GM04504 (cell line): ENCODE results near the gene MRPL36.
A peak's percentile ranks its signal among the peaks of the same experiment; 100 is the strongest.
"Not testable (repeated sequence)": the region's sequence is repeated elsewhere in the genome, so short reads cannot be mapped to it uniquely, and the experiment has no call there.

ENCODE experiments used
- DNase-seq: peaks from one replicate; pipeline ENCODE4 v3.0.0-alpha.2; 2012; ENCODE audit warnings: low read depth

Gene MRPL36

DNA sequence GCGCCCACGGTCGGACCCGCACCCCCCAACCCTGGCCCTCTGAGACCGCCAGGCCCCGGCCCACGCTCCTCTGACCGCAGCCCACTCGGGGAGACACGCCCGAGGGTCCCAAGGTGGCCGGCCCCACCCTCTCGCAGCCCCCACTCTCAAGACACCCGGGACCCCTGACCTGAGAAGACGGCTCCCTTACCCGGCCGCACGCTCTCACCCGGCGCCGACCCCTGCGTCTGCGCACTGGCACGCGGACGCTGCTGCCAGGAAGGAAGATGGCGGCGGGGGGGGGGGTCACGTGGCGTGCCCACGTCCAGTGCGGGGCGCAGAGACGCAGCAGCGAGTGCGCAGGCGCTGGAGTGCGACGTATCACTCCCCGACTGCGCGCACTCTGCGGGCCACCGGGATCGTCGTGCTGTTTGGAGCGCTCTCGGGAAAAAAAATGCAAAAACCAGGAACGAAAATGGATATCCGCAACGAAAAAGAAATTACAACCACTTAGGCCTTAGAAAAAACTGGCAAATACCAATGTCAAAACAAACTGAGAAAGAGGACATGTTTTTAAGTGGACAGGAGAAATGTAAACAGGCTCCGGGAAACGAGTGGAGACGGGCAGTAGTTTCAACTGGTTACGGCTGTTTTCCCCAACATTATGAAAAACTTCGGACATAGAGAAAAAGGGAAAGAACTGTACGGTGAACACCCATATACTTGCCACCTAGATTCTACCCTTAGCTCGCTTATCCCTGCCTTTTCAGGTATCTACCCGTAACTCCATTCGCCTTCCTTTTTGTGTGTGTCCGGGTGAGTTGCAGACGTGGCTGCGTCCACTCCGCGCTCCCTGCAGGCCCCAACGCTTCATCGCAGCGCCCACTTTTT is at the start of gene MRPL36:
Gene MRPL36, minus strand, starts transcription at position 236 of the 870 bp plus-strand sequence. CDS start 902 bp downstream, outside the sequence.
- peak; percentile 71 for DNase-seq

DNA sequence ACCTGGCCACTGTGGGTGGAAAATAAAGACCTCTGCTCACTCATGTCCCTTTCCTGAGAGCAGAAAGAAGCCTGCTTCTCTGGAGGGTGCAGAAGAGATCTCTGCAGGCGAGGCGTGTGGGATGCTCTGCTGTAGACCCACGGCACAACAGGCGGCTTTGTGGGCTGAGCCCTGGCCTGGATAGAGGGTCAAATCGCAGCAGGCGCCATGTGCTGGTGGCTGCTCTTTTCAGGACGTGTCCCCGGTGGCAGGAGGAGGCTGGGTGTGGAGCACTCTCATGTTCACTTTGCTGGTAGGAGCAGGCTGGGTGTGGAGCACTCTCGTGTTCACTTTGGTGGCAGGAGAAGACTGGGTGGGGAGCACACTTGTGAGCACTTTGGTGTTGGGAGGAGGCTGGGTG is 48.0 kb upstream of the MRPL36 start:
- no peak for DNase-seq

DNA sequence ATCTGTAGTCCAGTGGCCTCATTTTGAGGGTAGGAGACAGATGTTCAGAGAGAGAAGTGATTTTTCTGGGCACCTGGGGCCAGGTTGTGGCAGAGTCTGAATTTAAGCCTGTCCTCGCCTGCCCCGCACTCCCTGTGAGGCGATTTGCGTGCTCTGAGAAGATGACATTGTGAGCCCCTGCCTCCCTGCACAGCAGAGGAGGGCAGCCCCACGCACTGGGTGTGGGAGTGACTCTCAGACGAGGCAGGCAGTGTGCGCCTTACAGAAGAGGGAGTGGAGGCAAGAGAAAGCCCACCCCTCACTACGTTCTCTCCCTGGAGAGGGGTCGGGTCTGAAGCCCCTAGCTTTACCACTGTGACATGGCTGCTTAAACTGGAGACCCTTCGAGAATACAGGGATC is 47.4 kb upstream of the MRPL36 start:
- DNase-seq, result no peak

DNA sequence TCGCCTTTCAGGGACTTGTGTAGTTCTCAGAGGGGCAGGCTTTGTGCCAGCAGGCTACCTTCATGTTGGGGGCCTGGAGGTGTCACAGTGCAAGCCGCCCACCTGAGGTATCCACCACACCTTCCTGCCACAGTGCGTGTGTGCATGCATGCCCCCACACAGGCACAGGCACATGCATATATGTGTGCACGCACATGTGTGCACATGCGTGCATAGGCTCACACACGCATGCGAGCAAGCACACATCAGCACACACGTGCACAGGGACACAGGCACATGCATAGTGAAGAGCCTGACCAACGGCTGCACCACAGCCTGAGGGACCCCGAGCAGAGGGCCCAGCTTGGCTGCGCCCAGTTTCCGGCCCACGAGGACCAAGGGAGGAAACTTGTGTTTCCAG is 46.9 kb upstream of the MRPL36 start:
- no peak for DNase-seq

DNA sequence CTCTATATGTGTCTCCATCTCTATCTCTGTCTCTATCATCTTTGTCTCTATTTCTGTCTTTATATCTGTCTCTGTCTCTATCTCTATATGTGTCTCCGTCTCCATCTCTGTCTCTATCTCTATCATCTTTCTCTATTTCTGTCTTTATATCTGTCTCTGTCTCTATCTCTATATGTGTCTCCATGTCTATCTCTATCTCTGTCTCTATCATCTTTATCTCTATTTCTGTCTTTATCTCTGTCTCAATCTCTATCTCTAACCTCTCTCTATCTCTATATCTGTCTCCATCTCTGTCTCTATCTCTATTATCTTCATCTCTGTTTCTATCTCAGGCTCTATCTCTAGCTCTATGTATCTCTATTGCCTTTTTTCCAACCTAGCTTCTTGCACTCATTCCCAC is 46.1 kb upstream of the MRPL36 start:
- no peak for DNase-seq

DNA sequence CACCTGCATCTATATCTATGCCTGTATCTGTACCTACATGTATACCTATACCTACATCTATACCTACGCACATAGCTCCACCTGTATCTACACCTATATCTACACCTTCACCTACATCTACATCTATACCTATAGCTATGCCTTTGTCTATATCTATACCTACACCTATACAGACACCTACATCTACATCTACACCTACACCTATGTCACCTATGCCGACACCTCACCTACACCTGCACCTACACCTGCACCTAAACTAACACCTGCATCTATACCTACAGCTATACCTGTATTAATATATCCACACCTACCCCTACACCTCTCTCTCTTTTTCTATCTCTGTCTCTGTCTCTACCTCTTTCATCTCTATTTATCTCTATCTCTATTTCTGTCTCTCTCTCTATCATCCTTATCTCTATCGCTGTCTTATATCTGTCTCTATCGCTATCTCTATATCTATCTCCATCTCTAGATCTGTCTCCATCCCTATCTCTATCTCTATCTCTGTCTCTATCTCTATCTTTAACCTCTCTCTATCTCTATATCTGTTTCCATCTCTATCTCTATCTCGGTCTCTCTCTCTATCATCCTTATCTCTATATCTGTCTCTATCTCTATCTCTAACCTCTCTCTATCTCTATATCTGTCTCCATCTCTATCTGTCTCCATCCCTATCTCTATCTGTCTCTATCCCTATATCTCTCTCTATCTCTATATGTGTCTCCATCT is 45.2 kb upstream of the MRPL36 start:
- no peak for DNase-seq

DNA sequence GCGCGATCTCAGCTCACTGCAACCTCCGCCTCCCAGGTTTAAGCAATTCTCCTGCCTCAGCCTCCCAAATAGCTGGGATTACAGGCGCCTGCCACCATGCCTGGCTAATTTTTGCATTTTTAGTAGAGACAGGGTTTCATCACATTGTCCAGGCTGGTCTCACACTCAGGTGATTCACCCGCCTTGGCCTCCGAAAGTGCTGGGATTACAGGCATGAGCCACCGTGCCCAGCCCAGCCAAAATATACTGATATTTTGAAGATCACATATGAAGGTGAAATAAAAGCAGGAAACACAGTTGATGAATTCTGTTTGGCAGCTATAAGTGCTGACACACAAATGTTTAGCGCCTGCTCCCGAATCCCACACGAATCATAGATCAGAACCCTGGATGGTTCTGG is 44.1 kb upstream of the MRPL36 start:
- not testable (repeated sequence) for DNase-seq

DNA sequence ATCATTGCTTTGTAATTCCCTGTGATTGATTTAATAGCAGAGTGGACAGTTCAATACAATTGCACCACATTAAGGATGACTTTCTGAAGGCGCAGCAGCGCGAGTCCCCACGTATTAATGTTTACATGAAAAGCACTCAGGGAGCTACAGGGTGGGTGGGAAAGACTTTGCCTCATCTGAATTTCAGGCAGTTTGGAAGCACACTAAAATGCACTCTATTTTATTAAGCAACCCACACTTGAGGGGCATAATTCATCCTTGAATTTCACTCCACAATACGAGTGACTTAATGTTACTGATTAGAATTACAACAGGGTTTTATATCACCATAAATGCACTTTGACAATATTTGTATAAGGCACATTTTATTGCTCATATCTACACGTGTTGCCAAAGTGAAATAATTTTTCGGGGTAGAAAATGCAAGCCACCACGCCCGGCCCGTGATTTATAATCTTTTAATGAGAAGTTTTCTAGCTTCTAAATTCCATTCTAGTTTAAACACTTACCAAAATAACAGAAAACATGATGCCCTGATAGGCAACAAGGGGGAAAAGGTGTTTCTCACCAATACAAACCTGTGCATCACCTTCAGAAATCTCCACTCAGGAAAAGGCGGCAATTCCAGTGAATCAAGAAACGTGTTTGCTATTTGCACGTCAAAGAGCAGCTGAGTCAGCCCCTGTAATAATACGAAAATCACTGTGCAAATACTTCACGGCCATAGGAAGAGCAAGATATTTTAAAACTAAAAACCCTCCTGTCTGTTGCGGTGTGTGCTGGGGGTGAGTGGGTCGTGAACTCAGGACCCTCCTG is 42.6 kb upstream of the MRPL36 start:
- no peak for DNase-seq

DNA sequence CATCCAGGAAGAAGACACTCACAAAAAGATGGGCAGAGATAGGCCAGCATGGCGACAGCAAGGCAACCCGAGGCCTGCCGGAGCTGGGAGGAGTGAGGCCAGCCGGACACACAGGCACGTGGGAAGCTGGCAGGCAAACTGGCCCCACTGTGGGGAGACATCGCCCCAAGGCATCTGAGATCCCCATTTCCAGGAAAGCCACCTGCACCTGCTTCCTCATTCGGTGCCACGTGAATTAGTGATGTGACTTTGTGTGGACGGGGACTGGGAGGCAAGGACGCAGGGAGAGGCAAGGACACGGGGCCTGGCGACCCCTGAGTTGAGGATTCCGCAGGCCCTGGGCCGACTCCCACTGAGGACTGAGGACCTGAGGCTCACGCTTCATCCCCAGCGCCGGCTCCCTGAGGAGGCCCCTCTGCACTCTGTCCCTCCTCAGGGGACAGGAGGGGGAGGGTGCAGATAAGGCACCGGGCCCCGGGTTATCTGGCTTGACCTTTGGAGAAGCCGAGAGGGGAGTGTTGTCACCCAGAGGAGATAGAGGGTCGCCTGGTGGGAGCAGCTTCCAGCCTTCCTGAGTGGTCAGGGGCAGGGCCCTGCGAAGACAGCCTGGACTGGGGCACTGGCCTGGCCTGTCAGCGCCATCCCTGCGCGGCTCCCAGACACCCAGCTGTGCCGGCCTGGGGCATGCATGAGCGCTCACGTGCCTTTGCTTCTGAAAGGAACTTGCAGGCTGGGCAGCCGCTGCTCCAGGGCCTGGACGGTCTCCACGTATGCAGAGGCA is 41.3 kb upstream of the MRPL36 start:
- DNase-seq, result no peak

DNA sequence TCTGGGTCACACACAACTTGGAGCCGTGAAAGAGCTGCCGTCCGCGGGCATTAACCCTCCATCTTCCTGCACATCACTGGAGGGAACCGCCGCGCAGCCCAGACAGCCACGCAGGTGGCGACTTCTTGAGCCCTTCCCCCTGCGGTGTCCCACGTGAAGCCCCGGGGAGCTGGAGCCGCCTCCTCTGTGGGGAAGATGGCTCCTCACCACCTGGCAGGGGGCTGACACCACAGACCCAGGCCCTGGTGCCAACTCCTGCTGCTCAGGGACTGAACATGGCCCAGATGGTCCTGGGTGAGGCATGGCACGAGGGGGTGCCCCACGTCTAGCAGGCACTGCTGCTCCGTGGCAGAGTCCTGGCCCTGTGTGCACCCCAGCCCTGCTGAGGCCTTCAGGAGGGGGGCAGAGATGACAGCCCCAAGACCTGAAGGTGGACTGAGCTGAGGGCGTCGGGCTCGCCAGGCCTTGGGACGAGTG is 40.5 kb upstream of the MRPL36 start:
- DNase-seq, result no peak

DNA sequence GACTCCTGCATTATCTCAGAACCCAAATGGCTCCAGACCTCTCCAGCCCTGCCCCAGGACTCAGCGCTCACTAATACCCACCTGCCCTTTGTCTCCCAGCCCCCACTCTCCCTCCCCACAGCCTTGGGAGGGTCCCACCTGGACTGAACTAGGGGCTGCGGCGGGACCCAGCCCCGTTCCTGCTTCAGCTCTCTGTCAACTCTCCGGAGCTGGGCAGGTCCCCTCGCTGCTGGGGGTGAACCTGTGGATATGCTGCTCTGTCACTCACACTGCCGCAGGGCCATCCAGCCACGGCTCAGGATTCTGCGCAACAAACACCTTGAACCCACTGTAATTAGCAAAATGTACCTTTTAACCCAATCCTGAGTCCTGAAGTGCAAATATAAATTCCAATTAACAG is 38.4 kb upstream of the MRPL36 start:
- no peak for DNase-seq

DNA sequence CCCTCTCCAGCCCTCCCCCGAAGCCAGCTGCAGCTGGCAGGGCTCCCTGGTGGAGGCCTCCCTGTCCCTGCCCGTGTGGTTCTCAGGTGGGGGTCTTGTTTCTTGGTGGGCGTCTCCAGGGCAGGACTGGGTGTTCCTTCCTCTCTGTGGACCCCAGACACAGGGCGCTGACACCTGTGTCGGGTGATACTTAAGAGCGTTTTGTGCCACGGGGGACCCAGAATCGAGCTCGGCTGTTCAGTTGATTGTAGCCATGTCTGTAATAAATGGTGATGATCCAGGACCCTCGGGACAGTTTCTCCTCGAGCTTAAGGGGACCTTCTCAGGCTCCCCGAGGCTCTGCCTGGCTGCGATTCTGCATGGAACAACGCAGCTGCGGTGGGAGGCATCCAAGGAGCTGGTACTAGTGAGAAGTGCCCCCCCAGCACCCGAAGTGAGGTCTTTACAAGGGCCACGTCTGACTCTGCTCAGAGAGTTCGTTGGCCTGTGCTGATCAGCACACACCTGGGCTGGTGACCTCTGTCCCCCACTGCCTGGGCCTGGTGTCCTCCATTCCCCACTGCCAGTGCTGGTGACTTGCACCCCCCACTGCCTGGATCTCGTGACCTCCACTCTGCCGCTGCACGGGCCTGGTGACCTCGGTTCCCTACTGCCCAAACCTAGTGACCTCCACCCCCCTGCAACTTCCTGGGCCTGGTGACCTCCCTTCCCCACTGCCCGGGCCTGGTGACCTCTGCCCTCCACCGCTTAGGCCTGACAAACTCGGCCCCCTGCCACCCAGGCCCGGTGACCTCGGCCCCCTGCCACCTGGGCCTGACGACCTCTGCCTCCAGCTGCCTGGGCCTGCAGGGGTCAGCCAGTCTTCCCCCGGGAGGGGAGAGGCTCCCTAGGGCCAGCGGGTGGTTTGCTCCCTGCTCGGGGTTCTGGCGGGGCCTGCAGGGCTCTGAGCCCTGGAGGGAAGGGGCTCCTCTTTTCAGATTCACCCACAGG is 37.5 kb upstream of the MRPL36 start:
- DNase-seq, result no peak

DNA sequence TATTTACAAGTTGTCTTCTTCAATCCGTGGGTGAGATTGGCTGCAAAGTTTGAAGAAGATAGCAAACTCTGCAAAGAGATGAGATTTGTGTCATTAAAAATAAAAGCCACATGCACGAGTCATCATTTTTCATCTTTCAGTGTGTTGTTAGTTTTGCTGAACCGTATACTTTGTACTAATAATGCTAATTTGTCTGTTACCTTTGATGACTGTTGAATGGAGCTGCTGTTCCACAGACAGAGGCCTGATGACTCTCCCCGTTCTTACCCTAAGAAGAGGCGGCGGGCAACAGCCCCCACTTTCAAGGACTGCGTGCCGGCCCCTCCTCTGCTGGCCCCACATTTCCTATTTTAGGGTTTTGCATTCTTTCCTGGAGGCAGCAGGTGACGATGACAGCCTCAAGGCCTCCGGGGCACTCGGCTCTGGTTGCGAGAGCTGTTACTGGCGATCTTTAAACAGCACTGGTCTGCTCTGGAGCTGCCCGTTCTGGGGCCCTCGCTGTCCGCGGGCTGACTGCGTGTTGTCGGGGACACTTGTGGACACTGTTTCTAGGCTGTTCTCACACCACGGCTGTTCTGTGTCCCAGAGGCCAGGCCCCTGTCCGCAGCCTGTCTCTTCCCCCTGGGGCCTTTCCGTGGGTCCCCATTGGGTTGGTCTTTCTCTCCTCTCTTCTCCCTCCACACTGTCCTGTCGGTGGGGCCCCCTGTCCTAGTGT is 36.7 kb upstream of the MRPL36 start:
- DNase-seq, result no peak

DNA sequence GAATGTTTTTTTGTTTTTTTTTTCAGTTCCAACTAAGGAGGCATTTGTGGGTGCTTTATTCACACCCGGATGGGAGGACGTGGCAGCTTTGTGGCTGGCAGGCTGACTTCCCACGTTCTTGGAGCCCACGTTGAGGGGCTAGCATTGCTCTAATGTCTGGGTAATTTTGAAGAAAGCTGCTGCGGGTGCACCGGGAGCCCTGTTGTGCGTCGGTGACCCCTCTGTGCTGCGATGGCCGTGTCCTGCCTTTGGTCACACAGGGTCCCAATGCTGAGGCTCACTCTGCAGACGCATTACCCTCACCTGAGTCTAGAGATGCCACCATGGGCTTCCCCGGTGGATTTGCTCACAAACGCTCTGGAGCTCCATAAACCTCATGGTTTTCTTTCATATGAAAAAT is 35.8 kb upstream of the MRPL36 start:
- DNase-seq, result no peak

DNA sequence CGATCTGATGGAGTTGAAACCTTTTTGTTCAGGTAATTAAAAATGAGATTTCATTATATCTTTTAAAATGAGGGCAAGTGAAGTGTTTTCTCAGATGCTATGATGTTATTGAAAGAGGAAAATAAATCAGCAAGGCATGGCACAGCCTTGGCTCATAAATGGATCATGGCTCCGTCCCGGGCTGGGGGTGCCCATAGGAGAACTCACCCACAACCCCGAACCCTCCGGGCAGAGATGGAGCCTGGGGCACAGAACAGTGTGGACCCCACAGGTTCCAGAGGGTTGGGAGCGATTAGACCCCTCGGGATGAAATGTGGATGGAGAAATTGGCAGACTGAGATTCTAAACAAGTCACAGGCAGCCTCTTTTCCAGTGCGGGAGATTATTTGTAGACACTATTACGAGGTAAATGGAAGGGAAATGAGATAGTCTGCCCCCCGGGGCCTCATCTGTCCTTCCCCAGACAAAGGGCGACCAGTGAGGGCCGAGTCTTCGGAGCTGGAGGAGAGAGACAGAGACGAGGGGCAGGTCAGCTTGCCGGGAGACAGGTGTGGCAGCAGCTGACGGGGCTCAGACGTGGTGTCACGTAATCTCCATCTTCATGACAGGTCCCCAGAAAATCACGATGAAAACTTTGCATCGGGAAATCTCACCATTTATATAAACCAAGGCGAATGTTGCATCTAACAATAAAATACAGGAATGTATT is 35.2 kb upstream of the MRPL36 start:
- no peak for DNase-seq

DNA sequence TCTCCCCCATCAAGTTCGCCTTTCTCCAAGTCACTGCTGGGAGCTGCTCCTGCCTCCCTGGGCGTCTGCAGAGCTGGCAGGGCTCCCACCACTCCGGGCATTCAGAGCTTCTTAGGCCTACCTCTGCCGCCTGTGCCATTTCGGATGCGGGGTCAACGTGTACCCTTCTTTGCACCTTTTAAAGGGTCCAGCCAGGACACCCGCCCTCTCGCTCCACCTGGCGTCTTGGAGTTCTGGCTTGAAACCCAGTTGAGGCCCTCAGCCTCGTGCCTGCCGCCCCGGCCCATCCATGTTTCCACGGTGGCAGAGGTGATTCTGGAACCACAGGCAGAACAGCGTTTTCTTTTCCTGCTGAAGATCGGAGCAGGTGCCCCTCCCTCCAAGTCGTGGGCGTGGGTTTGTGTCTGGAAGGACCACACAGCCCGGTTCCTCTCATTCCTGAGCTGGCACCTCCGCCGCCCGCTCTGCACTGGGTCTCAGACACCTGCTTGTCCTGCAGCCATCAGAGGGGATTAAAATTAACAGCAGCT is 34.5 kb upstream of the MRPL36 start:
- DNase-seq, result no peak

DNA sequence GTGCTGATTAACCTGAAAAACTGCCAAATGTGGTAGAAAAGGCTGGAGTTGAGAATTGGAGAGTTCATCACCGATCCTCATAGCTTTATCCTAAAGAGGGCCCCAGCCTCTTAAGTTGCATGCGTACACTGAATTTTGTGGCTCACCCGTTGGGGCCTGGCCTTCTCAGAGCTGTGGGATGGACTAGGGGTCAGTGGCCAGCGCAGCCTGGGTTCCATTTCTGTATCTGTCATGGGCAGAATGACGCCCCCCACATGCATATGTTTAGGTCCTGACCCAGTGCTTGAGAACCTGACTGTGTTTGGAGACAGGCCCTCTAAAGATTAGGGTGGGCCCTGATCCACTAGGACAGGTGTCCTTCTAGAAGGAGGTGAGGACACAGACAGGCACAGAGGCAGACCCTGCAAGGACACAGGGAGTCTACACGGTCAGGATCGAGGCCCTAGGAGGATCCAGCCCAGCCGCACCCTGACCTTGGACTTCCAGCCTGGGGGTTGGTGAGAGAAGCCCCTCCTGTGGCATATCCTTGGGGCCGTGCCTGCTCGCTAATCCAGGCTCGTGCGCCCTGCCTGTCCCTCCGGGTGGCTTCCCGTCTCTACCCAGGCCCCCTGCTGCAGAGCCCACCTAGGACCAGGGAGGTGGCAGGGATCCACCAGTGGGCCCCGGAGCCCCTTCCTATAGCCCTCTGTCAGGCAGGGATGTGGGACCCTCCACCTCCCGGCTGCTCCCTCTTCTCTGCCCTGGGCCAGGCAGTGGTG is 33.8 kb upstream of the MRPL36 start:
- DNase-seq, result no peak
